NCI-H446 treated with DMSO at 0.1 percent for 48 hours (cell line): ENCODE results near the gene CHKA.

Experiments
- DNase-seq: peaks from one replicate; lab custom pipeline; 2025; lab: John Stamatoyannopoulos, UW

Gene CHKA

GRCh38 chr11:68013611-68014156 lies 107.5 kb downstream of the CHKA start:
- DNase-seq, result no peak

- no peak for DNase-seq
Measured at GRCh38 chr11:68012843-68013610, 108.2 kb downstream of the CHKA start.

- DNase-seq, result no peak
Measured at GRCh38 chr11:68012044-68012842, 108.9 kb downstream of the CHKA start.

- DNase-seq, result no peak
Measured at GRCh38 chr11:68011051-68011943, 109.9 kb downstream of the CHKA start.

GRCh38 chr11:68010090-68011041 lies 110.8 kb downstream of the CHKA start, which contains the start of gene ALDH3B1:
Gene ALDH3B1, plus strand, starts transcription at chr11:68010327. Its CDS starts 4,971 bp downstream, at chr11:68015298.
- DNase-seq, result no peak

- DNase-seq, result no peak
Measured at GRCh38 chr11:68009391-68010089, 111.6 kb downstream of the CHKA start.

GRCh38 chr11:68008381-68009337 lies 112.5 kb downstream of the CHKA start:
- DNase-seq, result no peak

- DNase-seq, result no peak
Measured at GRCh38 chr11:68007498-68008380, 113.4 kb downstream of the CHKA start.

GRCh38 chr11:68006606-68007166 lies 114.5 kb downstream of the CHKA start:
- no peak for DNase-seq

- no peak for DNase-seq
Measured at GRCh38 chr11:68004551-68005335, 116.4 kb downstream of the CHKA start.

- peak; percentile 8 for DNase-seq
Measured at GRCh38 chr11:68003846-68004550, 117.2 kb downstream of the CHKA start, which contains the start of gene UNC93B1. Gene UNC93B1, minus strand, starts transcription at chr11:68004097. Its CDS starts 54 bp downstream, at chr11:68004043.

- no peak for DNase-seq
Measured at GRCh38 chr11:68002938-68003845, 118.0 kb downstream of the CHKA start.
